Central memory CD8-positive, alpha-beta T cell (primary cell): ENCODE data around the gene NUDT4.
A peak's percentile ranks its signal among the peaks of the same experiment; 100 is the strongest.
"Not testable (repeated sequence)": the region's sequence is repeated elsewhere in the genome, so short reads cannot be mapped to it uniquely, and the experiment has no call there.

Experiments used
- ATAC-seq: fragments of 150-1000 bp; cut with Tn5 transposase; replicated peaks from 2 replicates; pipeline ENCODE4 v1.10.0; 2022; ENCODE audit warnings: mild to moderate bottlenecking, moderate FRiP score, moderate number of reproducible peaks; ENCODE audit not compliant: poor library complexity, severe bottlenecking; ENCODE audit errors: extremely low read depth
- DNase-seq, 2 donors: peaks; one replicate each; pipeline ENCODE4 v3.0.0; 2021; ENCODE audit warnings: low spot score in 2 of 2
- H3K27ac Mint-ChIP-seq: one replicate; pipeline ENCODE4 v1.8.0; 2022; ENCODE audit warnings: low read depth, mild to moderate bottlenecking, moderate library complexity, mixed read lengths
- H3K27me3 Mint-ChIP-seq: one replicate; pipeline ENCODE4 v1.8.0; 2022; ENCODE audit warnings: mixed read lengths
- H3K36me3 Mint-ChIP-seq: one replicate; pipeline ENCODE4 v1.8.0; 2022; ENCODE audit warnings: mild to moderate bottlenecking, moderate library complexity, mixed read lengths; ENCODE audit not compliant: insufficient read depth
- H3K4me1 Mint-ChIP-seq: one replicate; pipeline ENCODE4 v1.8.0; 2022; ENCODE audit warnings: mixed read lengths
- H3K4me3 Mint-ChIP-seq: one replicate; pipeline ENCODE4 v1.8.0; 2022; ENCODE audit warnings: mild to moderate bottlenecking, moderate library complexity, mixed read lengths
- H3K9me3 Mint-ChIP-seq: one replicate; pipeline ENCODE4 v1.8.0; 2022; ENCODE audit warnings: mixed read lengths

The NUDT4 gene

DNA sequence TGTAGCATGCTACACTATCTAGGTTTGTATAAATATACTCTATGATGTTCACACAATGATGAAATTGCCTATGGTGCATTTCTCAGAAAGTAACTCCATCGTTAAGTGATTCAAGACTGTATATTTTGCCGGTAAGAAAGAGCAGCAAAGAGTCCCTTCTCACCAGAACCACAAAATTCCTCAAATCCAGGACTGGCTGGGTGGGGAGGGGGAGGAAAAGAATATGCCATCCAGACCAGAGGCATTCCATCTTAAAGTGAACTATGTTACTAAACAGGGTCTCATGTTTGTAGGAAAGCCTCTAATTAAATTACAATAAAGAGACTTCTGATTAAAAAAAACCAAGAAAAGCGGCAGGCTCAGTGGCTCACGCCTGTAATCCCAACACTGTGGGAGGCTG, 52.6 kb downstream of the NUDT4 start:
- Mint-ChIP-seq H3K36me3 (peaks cover 9% of the 10 kb centered on the region), H3K9me3 (no peaks in the 10 kb centered on the region), H3K4me1 (peaks cover 72% of the 10 kb centered on the region), H3K27ac (no peak overlapping the region), H3K4me3 (no peak overlapping the region), H3K27me3 (no peaks in the 10 kb centered on the region)
- DNase-seq (no peak), ATAC-seq (no peak)

- not testable (repeated sequence) for ATAC-seq, H3K9me3 Mint-ChIP-seq, H3K4me3 Mint-ChIP-seq, H3K27me3 Mint-ChIP-seq, DNase-seq
- peaks cover 10% of the 10 kb centered on the region for H3K36me3 Mint-ChIP-seq
- H3K4me1 Mint-ChIP-seq, result peaks cover 66% of the 10 kb centered on the region
- H3K27ac Mint-ChIP-seq, result peak overlapping the region; percentile 76
Measured at GRCh38 chr12:93432031-93432430, 54.3 kb downstream of the NUDT4 start.

DNA sequence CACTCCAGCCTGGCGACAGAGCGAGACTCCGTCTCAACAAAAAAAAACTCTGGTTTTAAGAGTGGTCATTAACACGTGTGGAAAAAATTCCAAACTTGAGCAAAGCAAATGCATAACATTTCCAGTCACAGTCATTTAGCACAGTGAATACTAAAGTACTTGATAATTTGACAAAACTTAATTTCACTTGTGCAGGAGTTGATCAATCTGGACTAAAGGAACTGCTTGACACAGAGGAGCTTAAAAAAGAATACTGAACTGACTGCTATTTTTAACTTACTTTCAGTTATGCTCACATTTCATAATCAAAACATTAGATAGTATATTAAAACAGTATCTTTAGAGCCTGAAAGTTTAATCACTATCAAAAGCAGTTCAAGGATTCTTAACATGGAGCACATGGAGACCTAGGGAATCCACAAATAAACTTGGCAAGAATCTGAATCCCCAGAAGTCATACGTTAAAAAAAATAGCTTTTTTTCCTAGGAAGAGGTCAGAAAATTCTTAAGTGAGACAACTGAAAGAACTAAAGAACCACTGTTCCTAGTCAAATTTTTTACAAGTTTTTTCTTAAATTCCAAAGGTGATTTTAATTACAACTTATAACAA, 56.6 kb downstream of the NUDT4 start:
- H3K4me3 Mint-ChIP-seq, result no peak overlapping the region
- H3K4me1 Mint-ChIP-seq, result peaks cover 68% of the 10 kb centered on the region
- H3K9me3 Mint-ChIP-seq, result no peaks in the 10 kb centered on the region
- no peaks in the 10 kb centered on the region for H3K27me3 Mint-ChIP-seq
- ATAC-seq, result no peak
- no peak overlapping the region for H3K27ac Mint-ChIP-seq
- DNase-seq, result no peak
- peaks cover 10% of the 10 kb centered on the region for H3K36me3 Mint-ChIP-seq

GRCh38 chr12:93438266-93439050, 60.7 kb downstream of the NUDT4 start:
- peaks cover 62% of the 10 kb centered on the region for H3K4me1 Mint-ChIP-seq
- no peaks in the 10 kb centered on the region for H3K9me3 Mint-ChIP-seq
- H3K4me3 Mint-ChIP-seq, result peak overlapping the region; percentile 43
- DNase-seq (no peak), ATAC-seq (no peak)
- peaks cover 18% of the 10 kb centered on the region for H3K36me3 Mint-ChIP-seq
- peak overlapping the region; percentile 83 for H3K27ac Mint-ChIP-seq
- H3K27me3 Mint-ChIP-seq, result no peaks in the 10 kb centered on the region

GRCh38 chr12:93440043-93440835, 62.5 kb downstream of the NUDT4 start:
- ATAC-seq (no peak), DNase-seq (no peak)
- Mint-ChIP-seq H3K27me3 (no peaks in the 10 kb centered on the region), H3K9me3 (no peaks in the 10 kb centered on the region), H3K4me1 (peaks cover 58% of the 10 kb centered on the region), H3K36me3 (peaks cover 16% of the 10 kb centered on the region), H3K27ac (peak overlapping the region; percentile 95), H3K4me3 (peak overlapping the region; percentile 96)

GRCh38 chr12:93441081-93441616, 63.4 kb downstream of the NUDT4 start:
- Mint-ChIP-seq H3K36me3 (peaks cover 14% of the 10 kb centered on the region), H3K4me1 (peaks cover 56% of the 10 kb centered on the region), H3K27me3 (no peaks in the 10 kb centered on the region), H3K4me3 (peak overlapping the region; percentile 96), H3K9me3 (no peaks in the 10 kb centered on the region), H3K27ac (peak overlapping the region; percentile 96)
- ATAC-seq (peak; percentile 7), DNase-seq (peak; percentile 11 to 25)

GRCh38 chr12:93441617-93442410, 64.1 kb downstream of the NUDT4 start, which contains the start of gene UBE2N:
Gene UBE2N (minus strand): TSS chr12:93441947. CDS start chr12:93441884, 63 bp downstream.
- ATAC-seq (peak; percentile 83), DNase-seq (peak; percentile 91 to 93)
- H3K36me3 Mint-ChIP-seq, result peaks cover 12% of the 10 kb centered on the region
- no peaks in the 10 kb centered on the region for H3K27me3 Mint-ChIP-seq
- peaks cover 49% of the 10 kb centered on the region for H3K4me1 Mint-ChIP-seq
- peak within 1 kb of the TSS; percentile 96 for H3K4me3 Mint-ChIP-seq
- H3K9me3 Mint-ChIP-seq, result no peaks in the 10 kb centered on the region
- H3K27ac Mint-ChIP-seq, result peak within 1 kb of the TSS; percentile 96

DNA sequence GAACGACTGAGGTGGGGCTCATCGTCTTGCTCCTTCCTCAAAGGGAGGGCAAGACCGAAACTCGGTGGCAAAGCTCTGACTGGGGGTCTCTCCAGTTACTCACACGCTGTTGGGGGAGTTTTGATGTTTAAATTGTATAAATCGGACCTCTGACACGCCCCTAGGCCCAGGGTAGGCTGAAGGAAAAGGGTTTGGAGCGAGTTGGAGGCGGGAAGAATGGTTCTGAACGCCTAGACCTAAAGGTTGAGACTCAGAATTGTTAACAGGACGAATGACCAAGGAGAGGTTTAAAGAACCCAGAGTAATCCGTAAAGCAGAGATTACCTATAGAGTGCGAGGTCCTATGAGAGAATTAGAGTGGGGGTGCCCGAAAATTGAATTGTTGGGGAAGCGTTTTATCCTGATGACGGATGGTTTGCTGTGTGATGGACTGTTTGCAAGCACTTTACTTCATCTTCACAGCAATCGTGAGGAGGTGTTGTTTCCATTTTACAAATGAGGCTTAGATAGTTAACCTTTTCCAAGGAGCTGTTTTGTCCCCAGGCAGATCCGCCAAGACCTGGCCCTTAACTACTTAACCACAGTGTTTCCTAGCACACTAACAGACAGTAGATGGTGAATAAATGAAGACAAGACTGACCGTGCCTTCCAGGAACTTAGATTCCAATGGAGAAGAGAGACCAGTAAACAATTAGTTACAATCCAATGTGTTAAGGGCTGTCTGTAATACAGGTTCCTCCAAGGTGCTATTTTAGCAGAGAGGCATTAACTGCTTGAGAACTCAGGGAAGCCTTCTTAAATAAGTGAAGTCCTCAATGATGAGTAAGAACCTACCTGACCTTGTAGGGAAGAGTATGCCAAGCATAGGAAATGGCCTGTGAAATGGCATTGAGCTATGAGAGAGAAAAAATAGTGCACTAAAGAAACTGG, 65.0 kb downstream of the NUDT4 start:
- peak overlapping the region; percentile 96 for H3K27ac Mint-ChIP-seq
- peaks cover 12% of the 10 kb centered on the region for H3K36me3 Mint-ChIP-seq
- H3K4me1 Mint-ChIP-seq, result peaks cover 40% of the 10 kb centered on the region
- H3K4me3 Mint-ChIP-seq, result peak overlapping the region; percentile 95
- H3K9me3 Mint-ChIP-seq, result no peaks in the 10 kb centered on the region
- ATAC-seq (no peak), DNase-seq (no peak)
- H3K27me3 Mint-ChIP-seq, result no peaks in the 10 kb centered on the region

DNA sequence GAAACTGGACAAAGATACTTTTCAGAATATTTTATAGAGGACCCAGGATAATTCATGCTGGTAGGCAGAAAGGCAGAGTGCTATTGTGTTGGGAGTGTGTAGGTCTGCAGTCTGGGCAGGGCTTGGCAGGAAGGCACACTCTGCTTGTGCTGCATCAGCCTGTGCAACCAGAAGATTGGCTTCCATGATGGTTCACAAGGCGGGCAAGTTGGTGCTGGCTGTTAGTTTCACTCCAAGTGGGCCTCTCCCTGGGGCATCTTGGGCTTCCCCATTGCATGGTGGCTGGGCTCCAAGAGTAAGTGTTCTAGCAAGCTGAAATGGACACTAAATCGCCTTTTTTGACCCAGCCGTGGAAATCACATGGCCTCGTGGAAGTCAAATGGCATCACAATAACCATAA, 65.9 kb downstream of the NUDT4 start:
- peaks cover 31% of the 10 kb centered on the region for H3K4me1 Mint-ChIP-seq
- DNase-seq (no peak), ATAC-seq (no peak)
- H3K4me3 Mint-ChIP-seq, result no peak overlapping the region
- peaks cover 12% of the 10 kb centered on the region for H3K36me3 Mint-ChIP-seq
- H3K27me3 Mint-ChIP-seq, result no peaks in the 10 kb centered on the region
- no peak overlapping the region for H3K27ac Mint-ChIP-seq
- H3K9me3 Mint-ChIP-seq, result no peaks in the 10 kb centered on the region

- Mint-ChIP-seq H3K27ac (no peak overlapping the region), H3K36me3 (no peaks in the 10 kb centered on the region), H3K4me1 (peaks cover 3% of the 10 kb centered on the region), H3K9me3 (no peaks in the 10 kb centered on the region), H3K27me3 (no peaks in the 10 kb centered on the region), H3K4me3 (no peak overlapping the region)
- DNase-seq (no peak), ATAC-seq (no peak)
Measured at GRCh38 chr12:93447555-93448290, 70.0 kb downstream of the NUDT4 start.

DNA sequence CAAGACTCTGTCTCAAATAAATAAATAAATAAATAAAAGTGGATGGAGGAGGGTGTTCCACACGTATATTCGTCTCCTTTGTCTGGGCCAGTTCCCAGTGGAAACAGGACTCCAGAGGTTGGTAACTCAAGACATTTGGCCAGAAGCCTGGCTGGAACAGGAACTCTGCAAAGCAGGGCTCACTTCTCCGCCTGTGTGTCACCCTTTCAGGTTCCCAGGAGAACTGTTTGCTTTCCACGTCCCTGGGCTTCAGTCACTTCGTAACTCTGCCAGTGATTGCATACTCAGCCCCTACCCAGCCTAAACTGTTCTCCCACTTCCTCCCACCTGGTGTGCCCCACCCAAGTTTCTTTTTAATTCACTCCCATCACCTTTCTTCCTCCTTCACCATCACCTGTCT, 71.1 kb downstream of the NUDT4 start:
- no peaks in the 10 kb centered on the region for H3K36me3 Mint-ChIP-seq
- H3K4me1 Mint-ChIP-seq, result no peaks in the 10 kb centered on the region
- DNase-seq (no peak), ATAC-seq (no peak)
- H3K27ac Mint-ChIP-seq, result no peak overlapping the region
- no peak overlapping the region for H3K4me3 Mint-ChIP-seq
- peaks cover 1% of the 10 kb centered on the region for H3K27me3 Mint-ChIP-seq
- H3K9me3 Mint-ChIP-seq, result no peaks in the 10 kb centered on the region
